Measurements from ENCODE around the gene ADD3. TPM values are rescaled to one million over a fixed set of nuclear protein-coding genes. Genes with fewer than 3 reads are reported as not detected.

Gene ADD3
- total and polyA plus RNA-seq, 5 donors, result 47.4 to 146 (median 122) TPM

DNA sequence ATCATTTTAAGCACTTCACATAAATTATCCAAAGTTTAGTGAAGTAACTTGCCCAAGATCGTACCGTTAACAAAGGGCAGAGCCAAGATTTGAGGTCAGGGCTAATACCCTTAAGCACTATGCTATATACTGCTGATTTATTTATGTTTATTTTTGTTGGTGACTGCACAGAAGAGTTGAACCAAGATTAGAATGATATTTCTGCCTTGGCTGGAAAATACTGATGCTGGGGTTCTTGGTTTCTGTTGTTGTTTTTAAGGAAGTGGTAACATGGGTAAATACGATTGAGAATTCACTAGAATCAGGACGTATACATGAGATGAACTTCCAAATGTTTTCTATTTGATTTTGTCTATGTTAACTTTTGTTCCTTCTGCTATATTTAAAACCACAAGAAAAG, 9.3 kb downstream of the ADD3 start:
- Histone ChIP-seq H3K27ac (ENCODE audit: low read length) (no peak overlapping the region), H3K27me3 (ENCODE audit: control insufficient read depth, insufficient read depth) (no peaks in the 10 kb centered on the region), H3K4me3 (ENCODE audit: low read length) (no peak overlapping the region), H3K9me3 (ENCODE audit: control insufficient read depth, low read length) (no peaks in the 10 kb centered on the region), H3K4me1 (ENCODE audit: control insufficient read depth, insufficient read depth, low read length) (peaks cover 14% of the 10 kb centered on the region)
- ATAC-seq (no peak), DNase-seq (no peak)
- WGBS, result 40% methylated on average over 4 of the region's 4 CpGs
- intact Hi-C loops (cut with DNase I), result loop anchor here in 2 of 4 donors (10.0 kb wide), 2 partner anchors 48 to 58 kb away; no protein-coding TSS in a partner anchor

DNA sequence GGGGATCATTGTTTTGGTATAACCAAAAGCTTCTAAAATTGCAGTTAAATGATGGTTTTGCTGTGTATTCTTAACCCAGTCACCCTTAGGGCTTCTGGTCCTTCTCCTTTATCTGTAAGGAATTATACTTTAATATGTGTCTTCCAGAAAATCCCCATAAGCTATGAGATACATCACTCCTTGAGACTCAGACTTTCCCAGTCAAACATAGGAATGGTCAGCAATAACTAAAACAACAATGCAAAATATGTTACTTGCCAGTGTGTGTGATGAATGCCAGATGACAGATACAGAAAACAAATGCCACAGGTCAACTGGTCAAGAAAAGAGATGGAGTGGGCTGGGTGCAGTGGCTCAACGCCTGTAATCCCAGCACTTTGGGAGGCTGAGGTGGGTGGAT, 10.1 kb downstream of the ADD3 start:
- no peak for ATAC-seq
- H3K27ac ChIP-seq (ENCODE audit: low read length), result no peak overlapping the region
- peaks cover 17% of the 10 kb centered on the region for H3K4me1 ChIP-seq (ENCODE audit: control insufficient read depth, insufficient read depth, low read length)
- no peak overlapping the region for H3K4me3 ChIP-seq (ENCODE audit: low read length)
- WGBS, result 39% methylated on average over 1 of the region's 1 CpG
- no peak for DNase-seq
- intact Hi-C loops (cut with DNase I), result loop anchor here in 2 of 4 donors (10.0 kb wide), 2 partner anchors 47 to 57 kb away; no protein-coding TSS in a partner anchor
- H3K27me3 ChIP-seq (ENCODE audit: control insufficient read depth, insufficient read depth), result no peaks in the 10 kb centered on the region
- no peaks in the 10 kb centered on the region for H3K9me3 ChIP-seq (ENCODE audit: control insufficient read depth, low read length)

DNA sequence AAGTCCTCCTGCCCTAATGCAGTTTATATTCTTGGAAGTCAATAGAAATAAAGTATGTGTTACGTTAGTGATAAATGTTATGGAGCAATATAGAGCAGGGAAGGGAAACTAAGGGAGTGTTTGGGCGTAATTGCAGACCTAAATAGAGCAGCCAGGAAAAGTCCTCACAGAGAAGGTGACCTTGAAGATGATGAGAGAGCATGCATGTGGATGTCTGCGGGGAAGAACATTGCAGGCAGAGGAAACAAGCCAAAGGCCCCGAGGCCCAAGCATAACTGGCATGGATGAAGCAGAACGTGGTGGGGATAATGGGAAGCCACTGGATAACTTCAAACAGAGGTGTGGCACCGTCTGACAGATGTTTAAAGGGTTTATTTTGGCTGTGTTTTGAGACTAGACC, 12.5 kb downstream of the ADD3 start:
- peak overlapping the region; percentile 61 for H3K27ac ChIP-seq (ENCODE audit: low read length)
- no peaks in the 10 kb centered on the region for H3K27me3 ChIP-seq (ENCODE audit: control insufficient read depth, insufficient read depth)
- 60% methylated on average over 6 of the region's 6 CpGs for WGBS
- H3K4me1 ChIP-seq (ENCODE audit: control insufficient read depth, insufficient read depth, low read length), result peaks cover 17% of the 10 kb centered on the region
- no peak overlapping the region for H3K4me3 ChIP-seq (ENCODE audit: low read length)
- intact Hi-C loops (cut with DNase I), result no loop called here
- H3K9me3 ChIP-seq (ENCODE audit: control insufficient read depth, low read length), result no peaks in the 10 kb centered on the region
- DNase-seq, result peak in 1 of 3 donors; percentile 44
- ATAC-seq, result no peak

DNA sequence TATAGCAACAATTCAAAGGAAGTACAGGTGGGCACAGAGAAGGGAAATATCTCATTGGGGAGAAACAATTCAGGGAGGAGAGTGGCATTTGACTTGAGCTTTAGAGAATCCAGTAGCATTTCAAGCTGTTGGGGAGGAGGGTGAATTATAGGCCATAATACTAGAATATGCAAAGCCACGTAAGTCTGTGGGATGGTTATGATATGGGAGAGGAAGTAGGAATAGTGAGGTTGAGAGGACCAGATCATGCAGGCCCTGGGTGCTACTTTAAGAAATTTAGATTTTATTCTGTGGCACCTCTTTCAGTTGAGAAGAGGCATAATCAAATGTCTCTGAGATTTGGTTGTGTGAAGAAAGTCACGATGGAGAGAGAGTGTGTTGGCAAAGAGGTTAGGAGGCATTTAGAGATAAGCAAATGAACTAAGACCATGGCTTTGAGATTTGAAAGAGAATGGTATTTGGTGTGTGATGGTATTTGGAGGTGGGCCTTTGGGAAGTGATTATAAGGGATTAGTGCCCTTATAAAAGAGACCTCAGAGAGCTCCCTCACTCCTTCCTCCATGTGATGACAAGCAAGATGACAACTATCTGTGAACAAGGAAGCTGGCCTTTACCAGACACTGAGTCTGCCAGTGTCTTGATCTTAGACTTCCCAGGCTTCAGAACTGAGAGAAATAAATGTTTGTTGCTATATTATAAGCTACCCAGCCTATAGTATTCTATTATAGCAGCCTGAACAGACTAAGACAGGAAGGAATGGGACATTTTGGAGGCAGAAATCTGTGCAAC, 15.1 kb downstream of the ADD3 start:
- Histone ChIP-seq H3K27ac (ENCODE audit: low read length) (peak overlapping the region; percentile 2), H3K4me3 (ENCODE audit: low read length) (no peak overlapping the region), H3K4me1 (ENCODE audit: control insufficient read depth, insufficient read depth, low read length) (peaks cover 15% of the 10 kb centered on the region), H3K27me3 (ENCODE audit: control insufficient read depth, insufficient read depth) (no peaks in the 10 kb centered on the region), H3K9me3 (ENCODE audit: control insufficient read depth, low read length) (no peaks in the 10 kb centered on the region)
- DNase-seq (no peak), ATAC-seq (peak in 1 of 2 donors; percentile 18)
- intact Hi-C loops (cut with DNase I), result no loop called here
- 55% methylated on average over 2 of the region's 2 CpGs for WGBS

DNA sequence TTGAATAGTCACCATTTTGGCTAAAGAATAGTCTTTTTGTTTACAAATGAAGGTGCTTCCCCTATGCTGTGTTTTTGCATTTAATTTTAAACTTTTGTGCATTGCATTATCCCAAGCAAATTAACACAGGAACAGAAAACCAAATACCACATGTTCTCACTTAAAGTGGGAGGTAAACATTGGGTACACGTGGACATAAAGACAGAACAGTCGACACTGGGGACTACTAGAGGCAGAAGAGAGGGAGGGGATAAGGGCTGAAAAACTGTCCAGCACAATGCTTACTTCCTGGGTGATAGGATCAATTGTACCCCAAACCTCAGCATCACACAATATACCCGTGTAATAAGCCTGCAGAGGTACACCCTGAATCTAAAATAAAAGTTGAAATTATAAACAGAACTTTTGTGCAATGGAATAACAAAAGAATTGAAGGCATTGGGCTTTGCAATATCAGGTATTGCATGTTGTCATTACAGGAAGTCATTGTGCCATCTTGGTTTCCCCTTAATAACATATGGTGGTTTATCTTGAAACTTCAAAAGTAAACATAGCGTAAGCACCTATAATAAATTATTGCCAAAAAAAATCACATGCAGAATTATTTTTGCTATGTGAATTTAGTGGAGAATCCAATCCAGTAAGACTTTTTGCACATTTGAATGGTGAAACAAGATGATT, 16.1 kb downstream of the ADD3 start:
- no peak overlapping the region for H3K27ac ChIP-seq (ENCODE audit: low read length)
- intact Hi-C loops (cut with DNase I), result no loop called here
- WGBS, result 79% methylated on average over 4 of the region's 4 CpGs
- ATAC-seq, result no peak
- DNase-seq, result no peak
- H3K4me1 ChIP-seq (ENCODE audit: control insufficient read depth, insufficient read depth, low read length), result peaks cover 16% of the 10 kb centered on the region
- no peaks in the 10 kb centered on the region for H3K27me3 ChIP-seq (ENCODE audit: control insufficient read depth, insufficient read depth)
- H3K9me3 ChIP-seq (ENCODE audit: control insufficient read depth, low read length), result no peaks in the 10 kb centered on the region
- H3K4me3 ChIP-seq (ENCODE audit: low read length), result no peak overlapping the region

DNA sequence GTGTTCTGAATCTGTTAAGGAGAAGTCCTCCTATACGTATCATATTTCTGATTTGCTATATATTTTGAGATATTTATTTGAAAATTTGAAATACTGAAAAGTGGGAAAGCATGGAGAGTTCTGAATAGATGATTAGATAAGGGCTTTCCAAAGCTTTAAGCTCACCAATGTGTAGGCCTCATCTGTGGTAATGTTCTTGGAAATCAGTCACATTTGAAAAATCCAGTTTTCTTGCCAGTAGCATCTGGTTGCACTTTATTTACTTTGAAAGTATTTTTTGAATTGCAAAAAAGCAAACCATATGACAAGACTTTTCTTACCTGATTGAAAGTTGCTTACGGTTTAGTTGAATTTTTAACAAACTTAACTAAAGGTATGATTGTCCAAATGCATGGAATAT, 21.7 kb downstream of the ADD3 start:
- H3K4me1 ChIP-seq (ENCODE audit: control insufficient read depth, insufficient read depth, low read length), result peaks cover 6% of the 10 kb centered on the region
- intact Hi-C loops (cut with DNase I), result no loop called here
- no peak for ATAC-seq
- DNase-seq, result no peak
- H3K27me3 ChIP-seq (ENCODE audit: control insufficient read depth, insufficient read depth), result no peaks in the 10 kb centered on the region
- no peak overlapping the region for H3K27ac ChIP-seq (ENCODE audit: low read length)
- H3K9me3 ChIP-seq (ENCODE audit: control insufficient read depth, low read length), result no peaks in the 10 kb centered on the region
- no peak overlapping the region for H3K4me3 ChIP-seq (ENCODE audit: low read length)
- WGBS, result 73% methylated on average over 2 of the region's 2 CpGs

DNA sequence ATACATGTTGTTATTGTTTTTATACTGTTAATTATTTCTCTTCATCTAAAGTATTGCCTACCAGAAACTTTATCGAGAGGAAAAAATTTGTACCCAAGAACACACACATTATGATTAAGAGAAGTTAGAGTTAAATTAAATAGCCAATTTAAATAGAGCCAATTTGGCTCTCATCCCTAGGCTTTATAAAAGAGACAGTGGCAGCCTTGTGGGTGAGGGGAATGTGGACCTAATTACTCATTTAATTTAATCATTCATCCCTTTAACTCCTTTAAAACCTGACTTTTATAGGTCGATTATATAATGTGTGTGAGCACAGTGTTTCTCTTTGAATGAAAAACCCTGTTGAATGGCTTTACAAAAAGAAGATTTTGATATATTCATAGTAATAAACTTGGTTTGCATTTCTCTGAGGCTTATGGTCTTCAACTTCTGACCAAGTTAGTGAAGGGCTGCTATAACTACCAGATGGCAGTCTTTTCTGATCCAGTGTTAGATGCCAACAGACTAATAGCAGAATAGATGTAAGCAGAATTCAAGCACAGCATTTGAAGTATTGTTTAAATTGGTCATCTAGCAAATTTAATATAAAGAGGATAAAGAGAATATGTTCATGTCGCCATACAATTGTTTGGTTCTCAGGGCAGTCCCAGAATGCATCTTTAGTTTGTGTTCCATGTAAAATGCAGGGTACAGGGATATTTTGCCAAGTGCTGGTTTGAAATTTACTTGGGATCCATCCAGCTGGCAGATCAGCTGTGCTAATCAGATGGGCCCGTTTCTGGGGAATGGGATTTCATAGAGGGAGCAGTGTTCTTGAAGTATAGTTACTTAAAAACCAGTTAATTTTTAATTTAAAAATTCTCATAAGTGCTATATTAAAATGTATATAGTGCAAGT, 25.3 kb downstream of the ADD3 start:
- H3K4me1 ChIP-seq (ENCODE audit: control insufficient read depth, insufficient read depth, low read length), result peaks cover 10% of the 10 kb centered on the region
- H3K27me3 ChIP-seq (ENCODE audit: control insufficient read depth, insufficient read depth), result no peaks in the 10 kb centered on the region
- DNase-seq (no peak), ATAC-seq (peak; percentile 76 to 80)
- H3K9me3 ChIP-seq (ENCODE audit: control insufficient read depth, low read length), result no peaks in the 10 kb centered on the region
- peak overlapping the region; percentile 38 for H3K4me3 ChIP-seq (ENCODE audit: low read length)
- 24% methylated on average over 4 of the region's 4 CpGs for WGBS
- H3K27ac ChIP-seq (ENCODE audit: low read length), result peak overlapping the region; percentile 58
- intact Hi-C loops (cut with DNase I), result loop anchor here in 1 of 4 donors (10.0 kb wide), 1 partner anchor 102 kb away; no protein-coding TSS in a partner anchor

DNA sequence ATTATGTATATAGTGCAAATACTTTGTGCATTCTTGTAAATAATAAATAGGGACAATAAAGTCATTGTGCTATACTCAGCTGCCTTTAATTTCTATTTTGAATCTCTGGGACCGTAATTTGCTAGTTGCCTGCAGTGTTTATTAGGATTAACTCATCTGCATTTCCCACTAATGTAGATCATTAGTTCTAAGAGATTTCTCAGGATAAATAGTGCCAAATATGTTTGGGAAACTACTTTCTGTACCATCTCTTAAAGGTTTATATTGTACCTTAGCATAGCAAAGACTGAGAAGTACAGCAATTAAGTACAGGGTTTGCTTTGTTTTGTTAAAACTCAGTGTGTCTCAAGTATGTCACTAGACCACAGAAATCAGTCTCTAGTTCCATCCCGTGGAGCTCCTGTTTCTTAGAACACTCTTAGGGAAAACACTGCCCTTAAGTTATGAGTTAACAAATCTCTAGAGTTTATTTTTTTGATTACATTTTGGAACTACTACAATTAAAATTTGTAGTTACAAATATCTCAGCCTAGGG, 26.0 kb downstream of the ADD3 start:
- Histone ChIP-seq H3K4me3 (ENCODE audit: low read length) (no peak overlapping the region), H3K27ac (ENCODE audit: low read length) (no peak overlapping the region), H3K27me3 (ENCODE audit: control insufficient read depth, insufficient read depth) (no peaks in the 10 kb centered on the region), H3K9me3 (ENCODE audit: control insufficient read depth, low read length) (no peaks in the 10 kb centered on the region), H3K4me1 (ENCODE audit: control insufficient read depth, insufficient read depth, low read length) (peaks cover 10% of the 10 kb centered on the region)
- intact Hi-C loops (cut with DNase I), result loop anchor here in 1 of 4 donors (10.0 kb wide), 1 partner anchor 101 kb away; no protein-coding TSS in a partner anchor
- DNase-seq (no peak), ATAC-seq (no peak)
- WGBS, result 9% methylated on average over 2 of the region's 2 CpGs

DNA sequence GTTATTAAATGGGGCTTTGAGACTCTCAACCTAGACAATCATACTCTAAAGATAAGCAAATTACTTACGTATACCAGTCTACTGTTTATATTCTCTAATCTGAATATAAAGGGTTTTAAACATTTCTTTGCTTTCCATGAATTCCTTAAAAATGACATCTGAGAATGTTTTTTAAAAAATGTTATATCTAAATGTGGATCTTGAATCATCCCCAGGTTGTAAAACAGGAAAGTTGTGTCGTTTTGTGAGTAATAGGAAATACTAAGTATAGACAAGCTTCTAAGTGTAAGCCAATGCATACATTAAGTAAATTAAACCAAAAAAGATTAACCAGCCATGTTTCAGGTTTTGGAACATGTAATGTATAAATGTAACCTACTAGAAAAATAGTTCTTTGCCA, 26.8 kb downstream of the ADD3 start:
- H3K4me3 ChIP-seq (ENCODE audit: low read length), result no peak overlapping the region
- ATAC-seq, result no peak
- peaks cover 10% of the 10 kb centered on the region for H3K4me1 ChIP-seq (ENCODE audit: control insufficient read depth, insufficient read depth, low read length)
- no peaks in the 10 kb centered on the region for H3K27me3 ChIP-seq (ENCODE audit: control insufficient read depth, insufficient read depth)
- 33% methylated on average over 2 of the region's 2 CpGs for WGBS
- no peak overlapping the region for H3K27ac ChIP-seq (ENCODE audit: low read length)
- intact Hi-C loops (cut with DNase I), result loop anchor here in 1 of 4 donors (10.0 kb wide), 1 partner anchor 100 kb away; no protein-coding TSS in a partner anchor
- DNase-seq, result no peak
- H3K9me3 ChIP-seq (ENCODE audit: control insufficient read depth, low read length), result no peaks in the 10 kb centered on the region

DNA sequence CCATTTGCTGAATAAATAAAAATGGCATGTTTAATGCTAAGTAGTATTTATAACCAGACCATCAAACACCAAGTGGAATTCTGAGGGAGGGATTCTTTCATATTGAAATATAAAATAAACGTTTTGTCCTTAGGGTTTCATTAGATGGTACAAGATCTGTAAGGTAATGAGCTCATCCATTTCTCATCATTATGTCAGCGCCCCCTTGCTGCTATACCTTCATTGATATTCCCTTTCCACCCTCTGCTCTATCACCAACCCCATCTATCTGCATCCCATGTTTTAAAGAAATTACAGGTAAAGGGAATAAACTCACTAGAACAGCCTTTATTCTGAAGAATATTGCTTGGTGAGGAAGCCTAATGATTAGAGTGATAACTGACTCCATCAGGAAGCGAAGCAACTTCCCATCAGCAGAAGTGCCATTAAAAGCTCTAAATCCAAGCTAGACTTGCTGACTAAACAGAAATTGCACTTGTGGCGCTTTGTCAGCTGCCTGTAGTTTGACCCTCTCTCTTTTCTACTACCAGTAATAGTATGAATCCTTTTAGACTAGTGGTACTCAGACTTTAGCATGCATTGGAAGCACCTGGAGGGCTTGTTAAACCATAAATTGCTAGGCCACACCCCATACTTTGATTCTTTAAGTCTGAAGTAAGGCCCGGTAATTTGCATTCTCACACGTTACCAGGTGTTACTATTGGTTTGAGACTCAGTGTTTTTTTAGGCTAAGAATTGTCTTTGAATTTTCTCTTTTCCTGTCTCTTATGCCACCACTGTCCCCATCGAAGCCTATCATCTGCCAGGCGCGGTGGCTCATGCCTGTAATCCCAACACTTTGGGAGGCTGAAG, 27.5 kb downstream of the ADD3 start:
- Histone ChIP-seq H3K27ac (ENCODE audit: low read length) (no peak overlapping the region), H3K4me3 (ENCODE audit: low read length) (no peak overlapping the region), H3K27me3 (ENCODE audit: control insufficient read depth, insufficient read depth) (no peaks in the 10 kb centered on the region), H3K9me3 (ENCODE audit: control insufficient read depth, low read length) (no peaks in the 10 kb centered on the region), H3K4me1 (ENCODE audit: control insufficient read depth, insufficient read depth, low read length) (peaks cover 13% of the 10 kb centered on the region)
- no peak for DNase-seq
- intact Hi-C loops (cut with DNase I), result loop anchor here in 1 of 4 donors (10.0 kb wide), 1 partner anchor 100 kb away; no protein-coding TSS in a partner anchor
- 91% methylated on average over 9 of the region's 9 CpGs for WGBS
- ATAC-seq, result no peak
